ENCODE data around the gene TLR1. TPM values are rescaled to one million over a fixed set of nuclear protein-coding genes. Genes with fewer than 3 reads are reported as not detected.

The TLR1 gene
- total RNA-seq, 1 experiment from 2014 or later = 103 TPM

DNA sequence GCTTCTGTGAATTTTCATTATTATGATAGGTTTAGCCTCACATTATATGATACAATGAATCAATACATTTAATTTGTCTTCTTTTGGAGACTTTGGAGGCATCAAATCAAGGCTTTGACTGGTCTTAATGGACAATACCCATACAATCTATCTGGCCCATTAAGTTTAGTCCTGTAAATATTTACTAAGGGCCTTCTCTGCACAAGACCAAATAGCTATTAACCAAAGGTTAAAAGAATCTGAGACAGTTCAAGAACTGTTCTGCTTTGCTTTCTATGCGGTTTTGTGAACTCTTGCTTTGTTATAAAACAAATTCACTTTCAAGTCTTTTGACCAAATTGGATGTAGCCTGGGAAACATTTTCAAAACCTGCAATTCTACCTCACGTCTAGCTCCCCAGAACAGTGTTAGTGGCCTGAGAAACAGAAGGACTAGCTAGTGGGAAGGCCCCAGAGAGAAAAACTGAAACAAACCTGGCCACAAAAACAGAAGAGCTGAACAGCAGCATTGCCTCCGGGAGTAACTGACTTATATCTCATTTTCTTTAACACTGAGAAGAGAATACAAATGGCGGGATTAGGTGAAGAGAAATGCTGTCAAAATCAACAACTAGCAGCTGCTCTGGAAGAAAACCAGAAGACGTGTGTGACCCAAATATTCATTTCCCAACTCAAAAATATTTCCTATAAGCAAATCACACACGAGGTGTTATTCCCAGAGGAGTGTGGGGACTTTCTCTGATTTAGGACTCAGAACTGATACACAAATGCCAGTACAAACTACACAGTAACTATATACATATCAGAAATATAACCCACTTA is 548 bp downstream of the TLR1 start:
- Histone ChIP-seq H3K27ac (ENCODE audit: low read length) (peak overlapping the region; percentile 93), H4K20me1 (ENCODE audit: insufficient read depth, low read depth, low read length) (no peaks in the 10 kb centered on the region), H3K9ac (ENCODE audit: low read length) (peak overlapping the region; percentile 72), H3K9me2 (replicated peaks; ENCODE audit: insufficient read depth, low read length) (no peaks in the 10 kb centered on the region), H3K4me2 (ENCODE audit: low read depth, low read length, poor library complexity, severe bottlenecking) (peak overlapping the region; percentile 81), H3K4me1 (ENCODE audit: low read length) (peaks cover 31% of the 10 kb centered on the region), H3K9me3 (ENCODE audit: low read length) (peaks cover 3% of the 10 kb centered on the region; the same call in 1 of the 2 replicates), H3K4me3 (ENCODE audit: low read length) (peak overlapping the region; percentile 63), H3K79me2 (ENCODE audit: low read length) (peaks cover 25% of the 10 kb centered on the region), H2AFZ (ENCODE audit: low read length) (0 out of 2 replicates have a peak overlapping the region, but pooled peaks have one; percentile 4), H3K36me3 (ENCODE audit: insufficient read depth, low read length) (peaks cover 37% of the 10 kb centered on the region), H3K27me3 (ENCODE audit: low read length) (no peaks in the 10 kb centered on the region)
- DNase-seq = peak; percentile 72

GRCh38 chr4:38802561-38803355 is 1.8 kb downstream of the TLR1 start:
- peak overlapping the region; percentile 81 for H3K4me2 ChIP-seq (ENCODE audit: low read depth, low read length, poor library complexity, severe bottlenecking)
- no peak overlapping the region for H2AFZ ChIP-seq (ENCODE audit: low read length)
- peaks cover 3% of the 10 kb centered on the region; the same call in 1 of the 2 replicates for H3K9me3 ChIP-seq (ENCODE audit: low read length)
- H4K20me1 ChIP-seq (ENCODE audit: insufficient read depth, low read depth, low read length) = no peaks in the 10 kb centered on the region
- DNase-seq = no peak
- H3K9me2 ChIP-seq (replicated peaks; ENCODE audit: insufficient read depth, low read length) = no peaks in the 10 kb centered on the region
- H3K79me2 ChIP-seq (ENCODE audit: low read length) = peaks cover 25% of the 10 kb centered on the region
- H3K4me1 ChIP-seq (ENCODE audit: low read length) = peaks cover 31% of the 10 kb centered on the region
- no peaks in the 10 kb centered on the region for H3K27me3 ChIP-seq (ENCODE audit: low read length)
- H3K4me3 ChIP-seq (ENCODE audit: low read length) = peak overlapping the region; percentile 63
- H3K27ac ChIP-seq (ENCODE audit: low read length) = peak overlapping the region; percentile 93; the same call in 1 of the 2 replicates
- H3K9ac ChIP-seq (ENCODE audit: low read length) = no peak overlapping the region
- H3K36me3 ChIP-seq (ENCODE audit: insufficient read depth, low read length) = peaks cover 50% of the 10 kb centered on the region

- Histone ChIP-seq H3K9ac (ENCODE audit: low read length) (no peak overlapping the region), H3K4me1 (ENCODE audit: low read length) (peaks cover 29% of the 10 kb centered on the region), H3K27ac (ENCODE audit: low read length) (no peak overlapping the region), H4K20me1 (ENCODE audit: insufficient read depth, low read depth, low read length) (no peaks in the 10 kb centered on the region), H2AFZ (ENCODE audit: low read length) (no peak overlapping the region), H3K4me2 (ENCODE audit: low read depth, low read length, poor library complexity, severe bottlenecking) (no peak overlapping the region), H3K36me3 (ENCODE audit: insufficient read depth, low read length) (peaks cover 64% of the 10 kb centered on the region), H3K4me3 (ENCODE audit: low read length) (no peak overlapping the region), H3K79me2 (ENCODE audit: low read length) (peaks cover 25% of the 10 kb centered on the region), H3K9me2 (replicated peaks; ENCODE audit: insufficient read depth, low read length) (no peaks in the 10 kb centered on the region), H3K9me3 (ENCODE audit: low read length) (peaks cover 3% of the 10 kb centered on the region; the same call in 1 of the 2 replicates), H3K27me3 (ENCODE audit: low read length) (no peaks in the 10 kb centered on the region)
- DNase-seq = no peak
Measured at GRCh38 chr4:38800961-38801450, 3.6 kb downstream of the TLR1 start.

GRCh38 chr4:38800366-38800765 is 4.2 kb downstream of the TLR1 start:
- H3K9me3 ChIP-seq (ENCODE audit: low read length) = peaks cover 3% of the 10 kb centered on the region; the same call in 1 of the 2 replicates
- no peak for DNase-seq
- peaks cover 25% of the 10 kb centered on the region for H3K79me2 ChIP-seq (ENCODE audit: low read length)
- peaks cover 70% of the 10 kb centered on the region for H3K36me3 ChIP-seq (ENCODE audit: insufficient read depth, low read length)
- no peak overlapping the region for H3K4me3 ChIP-seq (ENCODE audit: low read length)
- no peak overlapping the region for H3K9ac ChIP-seq (ENCODE audit: low read length)
- H3K4me2 ChIP-seq (ENCODE audit: low read depth, low read length, poor library complexity, severe bottlenecking) = no peak overlapping the region
- peaks cover 25% of the 10 kb centered on the region for H3K4me1 ChIP-seq (ENCODE audit: low read length)
- no peak overlapping the region for H2AFZ ChIP-seq (ENCODE audit: low read length)
- H4K20me1 ChIP-seq (ENCODE audit: insufficient read depth, low read depth, low read length) = no peaks in the 10 kb centered on the region
- H3K27ac ChIP-seq (ENCODE audit: low read length) = no peak overlapping the region
- H3K27me3 ChIP-seq (ENCODE audit: low read length) = no peaks in the 10 kb centered on the region
- H3K9me2 ChIP-seq (replicated peaks; ENCODE audit: insufficient read depth, low read length) = no peaks in the 10 kb centered on the region

- no peak overlapping the region for H3K4me3 ChIP-seq (ENCODE audit: low read length)
- no peak overlapping the region for H3K9ac ChIP-seq (ENCODE audit: low read length)
- H3K79me2 ChIP-seq (ENCODE audit: low read length) = no peaks in the 10 kb centered on the region
- no peak overlapping the region; the same call in 1 of the 2 replicates for H3K27ac ChIP-seq (ENCODE audit: low read length)
- no peaks in the 10 kb centered on the region for H3K9me3 ChIP-seq (ENCODE audit: low read length)
- H2AFZ ChIP-seq (ENCODE audit: low read length) = no peak overlapping the region
- H3K36me3 ChIP-seq (ENCODE audit: insufficient read depth, low read length) = peaks cover 45% of the 10 kb centered on the region
- no peaks in the 10 kb centered on the region for H4K20me1 ChIP-seq (ENCODE audit: insufficient read depth, low read depth, low read length)
- H3K4me1 ChIP-seq (ENCODE audit: low read length) = peaks cover 8% of the 10 kb centered on the region
- no peak overlapping the region for H3K4me2 ChIP-seq (ENCODE audit: low read depth, low read length, poor library complexity, severe bottlenecking)
- no peaks in the 10 kb centered on the region for H3K27me3 ChIP-seq (ENCODE audit: low read length)
- H3K9me2 ChIP-seq (replicated peaks; ENCODE audit: insufficient read depth, low read length) = no peaks in the 10 kb centered on the region
- DNase-seq = no peak
Measured at GRCh38 chr4:38795087-38795486, 9.5 kb downstream of the TLR1 start.

GRCh38 chr4:38794051-38794450 is 10.5 kb downstream of the TLR1 start:
- no peak overlapping the region for H3K9ac ChIP-seq (ENCODE audit: low read length)
- H3K4me3 ChIP-seq (ENCODE audit: low read length) = no peak overlapping the region
- H3K4me1 ChIP-seq (ENCODE audit: low read length) = peaks cover 8% of the 10 kb centered on the region
- no peak for DNase-seq
- H3K4me2 ChIP-seq (ENCODE audit: low read depth, low read length, poor library complexity, severe bottlenecking) = no peak overlapping the region
- H3K9me3 ChIP-seq (ENCODE audit: low read length) = no peaks in the 10 kb centered on the region
- no peak overlapping the region; the same call in 1 of the 2 replicates for H3K27ac ChIP-seq (ENCODE audit: low read length)
- H4K20me1 ChIP-seq (ENCODE audit: insufficient read depth, low read depth, low read length) = no peaks in the 10 kb centered on the region
- H3K27me3 ChIP-seq (ENCODE audit: low read length) = no peaks in the 10 kb centered on the region
- H3K36me3 ChIP-seq (ENCODE audit: insufficient read depth, low read length) = peaks cover 34% of the 10 kb centered on the region
- no peaks in the 10 kb centered on the region for H3K9me2 ChIP-seq (replicated peaks; ENCODE audit: insufficient read depth, low read length)
- no peak overlapping the region for H2AFZ ChIP-seq (ENCODE audit: low read length)
- H3K79me2 ChIP-seq (ENCODE audit: low read length) = no peaks in the 10 kb centered on the region

DNA sequence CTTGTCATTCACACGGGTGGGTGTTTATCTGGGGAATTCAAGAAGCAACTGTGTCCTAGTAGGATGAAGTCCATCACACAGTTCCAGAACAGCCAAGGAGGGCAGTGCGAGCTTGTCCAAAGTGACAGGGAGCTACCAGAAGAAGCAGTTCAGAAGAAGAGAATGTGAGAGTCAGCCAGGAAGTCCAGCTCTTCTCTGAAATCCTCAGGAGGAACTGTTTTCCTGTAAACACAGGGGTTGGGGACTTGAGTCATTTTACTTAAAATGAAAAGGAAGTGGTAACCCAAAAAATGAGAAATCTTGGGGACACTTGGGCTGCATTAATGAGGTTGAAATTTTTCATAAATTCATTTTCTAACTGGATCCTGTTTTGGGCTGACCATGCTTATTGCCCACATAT is 13.6 kb downstream of the TLR1 start:
- no peaks in the 10 kb centered on the region for H4K20me1 ChIP-seq (ENCODE audit: insufficient read depth, low read depth, low read length)
- peaks cover 11% of the 10 kb centered on the region for H3K4me1 ChIP-seq (ENCODE audit: low read length)
- H3K27me3 ChIP-seq (ENCODE audit: low read length) = no peaks in the 10 kb centered on the region
- H3K27ac ChIP-seq (ENCODE audit: low read length) = peak overlapping the region; percentile 29; the same call in 1 of the 2 replicates
- no peak overlapping the region for H3K9ac ChIP-seq (ENCODE audit: low read length)
- no peaks in the 10 kb centered on the region for H3K9me2 ChIP-seq (replicated peaks; ENCODE audit: insufficient read depth, low read length)
- H3K79me2 ChIP-seq (ENCODE audit: low read length) = no peaks in the 10 kb centered on the region
- no peak for DNase-seq
- H3K4me2 ChIP-seq (ENCODE audit: low read depth, low read length, poor library complexity, severe bottlenecking) = no peak overlapping the region
- H3K9me3 ChIP-seq (ENCODE audit: low read length) = no peaks in the 10 kb centered on the region
- no peak overlapping the region for H2AFZ ChIP-seq (ENCODE audit: low read length)
- peaks cover 7% of the 10 kb centered on the region for H3K36me3 ChIP-seq (ENCODE audit: insufficient read depth, low read length)
- H3K4me3 ChIP-seq (ENCODE audit: low read length) = no peak overlapping the region

GRCh38 chr4:38788317-38788716 is 16.3 kb downstream of the TLR1 start:
- Histone ChIP-seq H3K79me2 (ENCODE audit: low read length) (no peaks in the 10 kb centered on the region), H4K20me1 (ENCODE audit: insufficient read depth, low read depth, low read length) (no peaks in the 10 kb centered on the region), H3K4me2 (ENCODE audit: low read depth, low read length, poor library complexity, severe bottlenecking) (no peak overlapping the region), H3K27ac (ENCODE audit: low read length) (no peak overlapping the region), H3K4me1 (ENCODE audit: low read length) (peaks cover 23% of the 10 kb centered on the region), H3K9ac (ENCODE audit: low read length) (no peak overlapping the region), H3K27me3 (ENCODE audit: low read length) (no peaks in the 10 kb centered on the region), H3K9me3 (ENCODE audit: low read length) (no peaks in the 10 kb centered on the region), H3K4me3 (ENCODE audit: low read length) (no peak overlapping the region), H2AFZ (ENCODE audit: low read length) (no peak overlapping the region), H3K36me3 (ENCODE audit: insufficient read depth, low read length) (no peaks in the 10 kb centered on the region), H3K9me2 (replicated peaks; ENCODE audit: insufficient read depth, low read length) (no peaks in the 10 kb centered on the region)
- DNase-seq = no peak

Data from Karpas-422 (cell line).